GM21737 (cell line): ENCODE measurements around the gene TRIM31.
"Not testable (repeated sequence)": the region's sequence is repeated elsewhere in the genome, so short reads cannot be mapped to it uniquely, and the experiment has no call there.

Experiments used
- ATAC-seq: cut with Tn5 transposase; IDR thresholded peaks from one replicate; pipeline ENCODE4 v1.9.1; 2021; ENCODE audit warnings: mild to moderate bottlenecking, moderate library complexity; ENCODE audit not compliant: unreplicated experiment

The TRIM31 gene

DNA sequence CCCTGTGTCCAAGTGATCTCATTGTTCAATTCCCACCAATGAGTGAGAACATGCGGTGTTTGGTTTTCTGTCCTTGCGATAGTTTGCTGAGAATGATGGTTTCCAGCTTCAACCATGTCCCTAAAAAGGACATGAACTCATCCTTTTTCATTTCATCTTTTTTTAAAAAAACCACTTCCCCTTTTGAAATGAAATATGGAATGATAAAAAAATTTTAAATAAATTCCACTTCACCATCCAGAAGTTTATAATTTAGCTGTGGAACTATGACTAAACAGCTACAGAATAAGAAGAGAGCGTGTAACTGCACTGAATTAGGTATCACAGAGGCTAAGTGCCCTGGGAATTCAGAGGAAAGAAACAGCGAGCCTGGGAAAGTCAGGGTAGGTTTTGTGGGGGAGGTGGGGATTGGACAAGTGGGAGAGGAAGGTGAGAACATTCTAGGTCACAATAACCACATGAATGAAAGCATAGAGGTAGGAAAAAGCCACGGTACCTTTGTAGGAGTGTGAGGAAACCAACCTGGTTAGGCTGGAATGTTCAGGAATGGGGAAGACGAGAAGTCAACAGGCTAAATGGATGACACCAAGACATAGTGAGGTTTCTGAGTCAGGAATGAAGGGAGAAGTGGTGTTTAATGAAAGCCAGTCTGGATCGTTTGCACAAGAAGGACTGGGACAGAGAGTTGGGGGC lies 37.1 kb upstream of the TRIM31 start:
- ATAC-seq, result no peak

- no peak for ATAC-seq
Observed at GRCh38 chr6:30149234-30149633, 36.3 kb upstream of the TRIM31 start.

- no peak for ATAC-seq
Observed at GRCh38 chr6:30147096-30147495, 34.2 kb upstream of the TRIM31 start.

GRCh38 chr6:30145818-30146217 lies 32.9 kb upstream of the TRIM31 start:
- ATAC-seq, result no peak

DNA sequence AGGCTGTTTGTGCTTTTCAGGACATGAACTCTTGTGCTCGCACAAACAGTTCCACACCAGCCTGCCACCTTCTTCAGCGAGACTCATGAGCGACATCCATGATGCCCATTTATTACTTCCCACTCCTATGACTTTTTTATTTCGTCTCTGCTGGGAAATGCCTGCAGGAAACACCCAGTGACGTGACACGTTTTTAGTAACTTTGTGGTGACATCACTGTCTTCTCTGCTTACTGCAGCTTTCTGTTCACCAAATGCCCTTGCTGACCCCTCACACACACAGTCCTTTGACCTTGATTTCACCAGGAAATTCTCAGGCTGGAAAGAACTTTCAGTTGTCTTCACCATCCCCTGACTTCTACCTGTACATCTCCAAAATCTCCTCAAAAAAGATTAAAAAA lies 31.9 kb upstream of the TRIM31 start:
- ATAC-seq, result no peak

GRCh38 chr6:30143780-30144179 lies 30.9 kb upstream of the TRIM31 start:
- ATAC-seq, result no peak

- no peak for ATAC-seq
Observed at GRCh38 chr6:30142665-30143064, 29.8 kb upstream of the TRIM31 start.

DNA sequence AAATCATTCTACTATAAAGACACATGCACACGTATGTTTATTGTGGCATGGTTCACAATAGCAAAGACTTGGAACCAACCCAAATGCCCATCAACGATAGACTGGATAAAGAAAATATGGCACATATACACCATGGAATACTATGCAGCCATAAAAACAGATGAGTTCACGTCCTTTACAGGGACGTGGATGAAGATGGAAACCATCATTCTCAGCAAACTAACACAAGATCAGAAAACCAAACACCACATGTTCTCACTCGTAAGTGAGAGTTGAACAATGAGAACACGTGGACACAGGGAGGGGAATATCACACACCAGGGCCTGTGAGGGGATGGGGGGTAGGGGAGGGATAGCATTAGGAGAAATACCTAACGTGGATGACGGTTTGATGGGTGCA lies 27.4 kb upstream of the TRIM31 start:
- not testable (repeated sequence) for ATAC-seq

DNA sequence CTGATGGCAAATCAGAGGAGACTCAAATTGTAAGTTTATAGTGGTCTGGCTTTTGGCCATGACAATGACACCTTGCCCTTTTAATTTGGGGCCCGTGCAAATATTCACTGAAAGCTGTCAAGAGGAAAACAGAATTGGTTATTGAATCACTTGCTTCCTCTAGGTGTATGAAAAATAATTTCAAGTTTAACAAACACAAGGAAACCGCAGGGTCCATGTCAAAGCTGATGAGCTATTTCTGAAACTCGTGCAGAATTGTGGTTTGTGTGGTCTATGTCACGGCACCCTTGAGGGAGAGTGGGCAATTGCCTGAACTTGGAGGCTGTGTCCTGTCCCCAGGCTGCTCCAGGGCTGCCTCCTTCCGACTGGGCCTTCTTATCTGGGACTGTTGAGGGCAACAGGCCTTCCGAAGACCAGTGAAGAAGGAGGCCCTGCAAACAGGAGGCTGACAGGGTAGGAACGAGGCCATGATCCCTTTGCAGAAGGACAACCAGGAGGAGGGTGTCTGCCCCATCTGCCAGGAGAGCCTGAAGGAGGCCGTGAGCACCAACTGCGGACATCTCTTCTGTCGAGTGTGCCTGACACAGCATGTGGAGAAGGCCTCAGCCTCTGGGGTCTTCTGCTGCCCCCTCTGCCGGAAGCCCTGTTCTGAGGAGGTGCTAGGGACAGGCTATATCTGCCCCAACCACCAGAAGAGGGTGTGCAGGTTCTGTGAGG lies 23.8 kb upstream of the TRIM31 start:
- ATAC-seq, result no peak

GRCh38 chr6:30135757-30136156 lies 22.9 kb upstream of the TRIM31 start, which contains the start of gene TRIM40:
TRIM40 (plus strand) TSS chr6:30136140; CDS start chr6:30137037, 897 bp downstream.
- ATAC-seq, result no peak

GRCh38 chr6:30135147-30135546 lies 22.3 kb upstream of the TRIM31 start:
- ATAC-seq, result no peak

- ATAC-seq, result no peak
Observed at GRCh38 chr6:30131947-30132497, 19.1 kb upstream of the TRIM31 start.

GRCh38 chr6:30130887-30131862 lies 18.3 kb upstream of the TRIM31 start:
- ATAC-seq, result no peak

DNA sequence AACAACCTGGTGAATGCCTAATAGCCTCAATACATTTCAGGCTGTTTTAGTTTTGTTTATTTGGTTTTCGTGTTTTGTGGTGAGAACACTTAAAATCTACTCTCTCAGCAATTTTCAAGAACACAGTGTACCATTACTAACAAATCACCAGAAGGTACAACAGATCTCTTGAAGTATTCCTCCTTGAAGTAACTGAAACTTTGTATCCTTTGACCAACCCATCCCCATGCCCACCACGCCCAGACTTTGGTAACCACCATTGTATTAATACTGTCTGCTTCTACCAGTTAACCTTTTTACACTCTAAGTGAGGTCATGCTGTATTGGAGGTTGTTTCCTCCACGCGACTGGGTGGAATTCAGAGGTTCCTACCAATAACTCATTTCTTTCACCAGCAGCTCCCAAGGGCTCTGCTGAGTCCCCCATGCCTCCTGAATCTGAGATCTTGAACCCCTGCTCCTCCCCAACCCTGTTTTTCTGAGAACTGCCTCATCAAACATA lies 17.3 kb upstream of the TRIM31 start:
- no peak for ATAC-seq

DNA sequence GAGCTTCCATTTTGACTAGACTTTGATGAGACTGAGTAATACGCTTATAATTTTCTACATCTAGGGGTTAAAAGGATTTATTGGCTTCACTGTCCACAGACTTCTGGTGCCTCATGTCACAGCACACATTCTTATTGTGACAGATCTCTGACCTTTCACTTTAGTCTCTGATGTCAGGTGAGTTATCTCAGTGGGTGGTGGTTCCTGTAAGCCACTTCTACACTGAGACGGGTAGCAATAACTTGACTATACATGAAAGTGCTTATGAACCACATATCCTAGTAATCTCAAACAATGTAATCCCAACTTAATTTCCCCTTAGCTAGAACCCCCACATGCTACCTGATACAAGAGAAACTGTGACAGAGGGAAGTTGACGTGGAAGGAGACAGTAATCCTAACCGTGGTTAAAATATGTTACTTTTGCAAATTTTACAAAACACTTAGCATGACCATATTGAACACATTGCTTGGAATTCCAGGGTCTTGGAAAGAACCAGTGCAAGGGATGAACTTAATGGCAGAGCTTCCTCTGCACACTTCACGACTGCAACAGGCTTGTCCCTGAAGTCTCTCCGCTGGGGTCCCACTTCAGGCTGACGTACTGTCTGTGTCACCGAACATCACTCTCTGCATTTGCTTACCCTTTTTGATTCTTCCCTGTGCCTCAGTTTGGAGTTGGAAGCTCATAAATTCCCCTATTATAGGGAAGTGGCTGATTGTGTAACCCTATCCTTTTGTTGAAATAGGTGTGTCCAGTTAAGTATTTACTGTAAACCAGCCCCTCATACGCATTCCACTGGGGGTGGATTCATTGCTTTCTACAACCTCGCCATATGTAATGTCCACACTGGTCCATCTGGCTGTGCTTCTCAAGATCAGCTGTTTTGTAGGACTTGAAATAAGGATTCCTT lies 16.6 kb upstream of the TRIM31 start:
- ATAC-seq, result no peak

- no peak for ATAC-seq
Observed at GRCh38 chr6:30127238-30128093, 14.6 kb upstream of the TRIM31 start.

DNA sequence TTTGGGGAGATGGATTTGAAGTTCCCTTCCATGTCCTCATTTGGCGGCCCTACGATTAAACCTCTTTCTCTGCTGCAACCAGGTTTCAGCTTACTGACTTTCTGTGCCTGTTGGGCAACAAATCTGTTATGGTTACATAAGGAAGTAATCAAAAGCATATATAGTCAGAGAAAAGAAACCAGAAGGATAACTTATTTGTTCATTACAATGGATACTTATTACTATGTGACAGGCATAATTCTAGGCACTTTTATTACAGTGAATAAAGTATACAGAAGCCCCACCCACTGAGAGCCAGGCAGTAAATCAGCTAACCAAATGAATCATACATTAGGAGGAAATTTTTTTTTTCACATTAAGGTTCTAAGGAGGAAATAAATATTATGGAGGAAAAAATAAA lies 9.6 kb upstream of the TRIM31 start:
- ATAC-seq, result no peak

DNA sequence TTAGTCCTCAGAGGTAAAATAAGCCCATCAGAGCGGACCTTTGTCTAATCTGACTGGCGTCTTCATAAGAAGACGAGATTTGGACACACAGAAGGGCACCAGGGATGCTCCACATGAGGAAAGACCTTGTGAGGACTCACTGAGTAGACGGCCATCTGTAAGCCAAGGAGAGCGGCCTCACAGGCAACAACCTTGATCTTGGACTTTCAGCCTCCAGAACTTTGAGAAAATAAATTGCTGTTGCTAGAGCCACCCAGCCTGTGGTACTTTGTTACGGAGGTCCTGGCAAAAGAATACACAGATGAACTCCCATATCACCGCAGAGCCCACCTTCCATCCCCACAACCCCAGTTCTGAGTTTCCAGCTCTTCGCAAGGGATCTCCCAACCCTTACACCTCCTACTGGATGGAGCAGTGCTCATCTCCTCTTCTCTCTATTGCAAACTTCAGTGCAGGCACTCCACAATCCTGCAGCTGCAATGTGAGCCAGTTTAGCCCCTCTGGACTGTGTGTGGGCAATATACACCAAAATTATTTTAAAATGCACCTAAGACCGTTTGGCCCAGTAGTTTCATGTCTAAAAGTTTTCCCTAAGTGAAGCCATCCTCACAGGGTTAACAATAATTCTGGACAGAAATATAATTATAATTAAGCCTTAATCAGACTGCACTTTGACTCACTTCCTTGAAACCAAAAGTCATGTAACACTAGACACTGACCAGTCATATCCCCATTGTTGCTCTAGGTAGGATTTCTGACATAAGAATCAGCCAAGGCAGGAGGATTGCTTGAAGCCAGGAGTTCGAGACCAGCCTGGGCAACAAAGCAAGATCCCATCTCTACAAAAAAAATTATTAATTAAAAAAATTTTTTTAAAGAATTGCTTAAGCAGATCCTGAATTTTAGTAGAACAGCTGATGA lies 8.8 kb upstream of the TRIM31 start:
- ATAC-seq, result no peak
